K562 (cell line): Measurements from ENCODE around the gene IGSF23. TPM values are rescaled to one million over a fixed set of nuclear protein-coding genes. Genes with fewer than 3 reads are reported as not detected.

ENCODE experiments used
- DPF2 ChIP-seq: fragments of 450-650 bp; IDR thresholded peaks from 2 replicates; pipeline ENCODE4 v1.6.1; 2016
- KAT2B ChIP-seq: IDR thresholded peaks from one replicate; pipeline ENCODE4 v1.6.1; 2012; ENCODE audit warnings: low read depth, mild to moderate bottlenecking, control low read depth, inconsistent platforms, low read length, moderate library complexity
- MTA2 ChIP-seq: fragments of 450-650 bp; IDR thresholded peaks from 2 replicates; pipeline ENCODE4 v1.6.1; 2016; ENCODE audit warnings: low read depth
- NFYB ChIP-seq: IDR thresholded peaks from 2 replicates; pipeline ENCODE4 v1.6.1; 2011; ENCODE audit warnings: mild to moderate bottlenecking, moderate library complexity; ENCODE audit not compliant: insufficient read length; ENCODE audit errors: extremely low read depth
- RUNX1 ChIP-seq: sonication (generic); IDR thresholded peaks from 2 replicates; pipeline ENCODE4 v1.6.1; 2016; ENCODE audit warnings: antibody characterized with exemption, low read depth
- SP1 ChIP-seq: sonication (generic); formaldehyde crosslinking; IDR thresholded peaks from 2 replicates; pipeline ENCODE4 v1.8.1; 2022; ENCODE audit warnings: mild to moderate bottlenecking, missing genetic modification reagents
- TEAD4 ChIP-seq, 2 experiments: sonication (generic) in 1 of 2; formaldehyde crosslinking in 1 of 2; IDR thresholded peaks; 2 replicates each; pipeline versions ENCODE4 v1.6.1 to v1.8.0; 2012 to 2022; ENCODE audit warnings: borderline replicate concordance in 1 of 2, inconsistent platforms in 1 of 2, low read length in 1 of 2, mild to moderate bottlenecking in 1 of 2, missing genetic modification reagents in 1 of 2
- ZBED1 ChIP-seq: IDR thresholded peaks from 2 replicates; pipeline ENCODE4 v1.6.1; 2014
- ZNF146 ChIP-seq: IDR thresholded peaks from one replicate; pipeline ENCODE4 v1.6.1; 2018; ENCODE audit warnings: missing compliant biosample characterization; ENCODE audit not compliant: unreplicated experiment
- ZNF23 ChIP-seq: fragments of 250-450 bp; sonication (Bioruptor Pico); IDR thresholded peaks from 2 replicates; pipeline ENCODE4 v1.4.0; 2020; ENCODE audit warnings: mild to moderate bottlenecking
- ZNF431 ChIP-seq: sonication (generic); formaldehyde crosslinking; IDR thresholded peaks from 2 replicates; pipeline ENCODE4 v1.8.0; 2022; ENCODE audit warnings: mild to moderate bottlenecking, missing genetic modification reagents
- ZNF551 ChIP-seq: fragments of 250-450 bp; sonication (Bioruptor Pico); IDR thresholded peaks from 2 replicates; pipeline ENCODE4 v1.5.0; 2021; ENCODE audit warnings: mild to moderate bottlenecking, moderate library complexity
- polyA plus RNA-seq, 8 experiments: library from polyadenylated mRNA; depleted of rRNA in 4 of 8; stranded (reverse) in 5 of 8; unstranded in 3 of 8; fragments of >200 nt; fragmentation: Nextera tagmentation in 2 of 8; fragmentation: Illumina TruSeq in 1 of 8; extraction: Ambion mirVana in 2 of 8; extraction: Trizol in 1 of 8; gene quantifications; 2 replicates each; pipeline versions ENCODE4 v1.2.1 to v1.2.3, GENCODE V29; 2011 to 2014; ENCODE audit warnings: inconsistent platforms in 1 of 8, missing spikeins in 1 of 8
- total RNA-seq, 7 experiments: library from RNA; depleted of rRNA in 6 of 7; stranded (reverse); fragments of >200 nt in 6 of 7; fragmentation: Illumina TruSeq in 2 of 7; extraction: Trizol in 2 of 7; gene quantifications; 2 replicates each; pipeline versions ENCODE4 v1.2.1 to v1.2.3, GENCODE V29; 2011 to 2021; ENCODE audit warnings: low replicate concordance in 1 of 7
- TF ChIP-seq, protein P1 (sequence below), 2 experiments: fragments of 450-650 bp; IDR thresholded peaks; 2 replicates each; pipeline ENCODE4 v1.6.1; 2018; ENCODE audit warnings: mild to moderate bottlenecking in 2 of 2, low read depth in 1 of 2; ENCODE audit not compliant: partially characterized antibody in 2 of 2
- TF ChIP-seq, protein P2 (sequence below): fragments of 450-650 bp; formaldehyde crosslinking; IDR thresholded peaks from 2 replicates; pipeline ENCODE4 v1.4.0; 2020; ENCODE audit warnings: mild to moderate bottlenecking, mixed read lengths
- TF ChIP-seq, protein P3 (sequence below), 2 experiments: fragments of 450-650 bp in 1 of 2; sonication (generic) in 1 of 2; formaldehyde crosslinking in 1 of 2; IDR thresholded peaks in 1 of 2; conservative IDR thresholded peaks in 1 of 2; 2 replicates each; pipeline versions ENCODE4 v1.6.1 to v1.8.1; 2016 to 2023; ENCODE audit warnings: mild to moderate bottlenecking in 2 of 2, moderate library complexity in 2 of 2, inconsistent platforms in 1 of 2, missing genetic modification reagents in 1 of 2
- TF ChIP-seq, protein P4 (sequence below): IDR thresholded peaks from 2 replicates; pipeline ENCODE4 v1.6.1; 2011; ENCODE audit warnings: borderline replicate concordance, low read depth, mild to moderate bottlenecking, moderate library complexity, low read length; ENCODE audit not compliant: insufficient read depth, poor library complexity, severe bottlenecking
- TF ChIP-seq, protein P5 (sequence below): fragments of 450-650 bp; IDR thresholded peaks from 2 replicates; pipeline ENCODE4 v1.6.1; 2016

Gene IGSF23
- total and polyA plus RNA-seq, 9 of the 15 experiments (the other 6 are each of a cell fraction or from before 2014, with no cell fraction given): not detected

DNA sequence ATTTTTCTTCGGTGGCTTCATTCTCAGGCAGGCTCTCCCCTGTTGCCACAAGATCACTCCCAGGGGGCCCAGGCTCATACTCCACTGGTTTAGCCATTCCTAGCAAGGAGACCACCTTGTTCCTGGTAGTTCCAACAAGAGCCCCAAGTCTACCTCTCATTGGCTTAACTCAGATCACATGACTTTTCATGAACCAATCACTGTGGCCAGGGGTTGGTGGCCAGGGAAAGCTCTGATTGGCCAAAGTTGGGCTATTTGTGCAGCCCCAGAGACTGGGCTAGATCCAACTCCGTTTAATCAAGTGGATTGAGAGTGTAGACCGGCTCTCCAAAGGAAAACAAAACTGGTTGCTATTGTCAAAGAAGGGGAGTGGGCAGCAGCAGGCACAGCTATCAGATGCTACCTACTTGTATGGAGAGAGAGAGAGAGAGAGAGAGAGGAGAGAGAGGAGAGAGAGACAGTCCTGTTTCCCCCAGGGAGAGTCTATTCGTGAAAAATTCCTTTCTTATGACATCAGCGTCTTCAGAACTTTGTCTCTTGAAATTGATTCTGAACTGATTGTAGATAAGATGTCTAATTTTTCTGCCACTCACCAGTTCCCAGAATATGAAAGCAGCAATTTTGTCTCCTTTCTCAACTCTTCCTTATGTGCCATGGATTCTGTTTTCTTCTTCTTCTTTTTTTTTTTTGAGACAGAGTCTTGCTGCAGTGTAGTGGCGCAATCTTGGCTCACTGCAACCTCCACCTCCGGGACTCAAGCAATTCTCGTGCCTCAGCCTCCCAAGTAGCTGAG lies 63.9 kb downstream of the IGSF23 start (continued):
- TF ChIP-seq, protein P1, sequence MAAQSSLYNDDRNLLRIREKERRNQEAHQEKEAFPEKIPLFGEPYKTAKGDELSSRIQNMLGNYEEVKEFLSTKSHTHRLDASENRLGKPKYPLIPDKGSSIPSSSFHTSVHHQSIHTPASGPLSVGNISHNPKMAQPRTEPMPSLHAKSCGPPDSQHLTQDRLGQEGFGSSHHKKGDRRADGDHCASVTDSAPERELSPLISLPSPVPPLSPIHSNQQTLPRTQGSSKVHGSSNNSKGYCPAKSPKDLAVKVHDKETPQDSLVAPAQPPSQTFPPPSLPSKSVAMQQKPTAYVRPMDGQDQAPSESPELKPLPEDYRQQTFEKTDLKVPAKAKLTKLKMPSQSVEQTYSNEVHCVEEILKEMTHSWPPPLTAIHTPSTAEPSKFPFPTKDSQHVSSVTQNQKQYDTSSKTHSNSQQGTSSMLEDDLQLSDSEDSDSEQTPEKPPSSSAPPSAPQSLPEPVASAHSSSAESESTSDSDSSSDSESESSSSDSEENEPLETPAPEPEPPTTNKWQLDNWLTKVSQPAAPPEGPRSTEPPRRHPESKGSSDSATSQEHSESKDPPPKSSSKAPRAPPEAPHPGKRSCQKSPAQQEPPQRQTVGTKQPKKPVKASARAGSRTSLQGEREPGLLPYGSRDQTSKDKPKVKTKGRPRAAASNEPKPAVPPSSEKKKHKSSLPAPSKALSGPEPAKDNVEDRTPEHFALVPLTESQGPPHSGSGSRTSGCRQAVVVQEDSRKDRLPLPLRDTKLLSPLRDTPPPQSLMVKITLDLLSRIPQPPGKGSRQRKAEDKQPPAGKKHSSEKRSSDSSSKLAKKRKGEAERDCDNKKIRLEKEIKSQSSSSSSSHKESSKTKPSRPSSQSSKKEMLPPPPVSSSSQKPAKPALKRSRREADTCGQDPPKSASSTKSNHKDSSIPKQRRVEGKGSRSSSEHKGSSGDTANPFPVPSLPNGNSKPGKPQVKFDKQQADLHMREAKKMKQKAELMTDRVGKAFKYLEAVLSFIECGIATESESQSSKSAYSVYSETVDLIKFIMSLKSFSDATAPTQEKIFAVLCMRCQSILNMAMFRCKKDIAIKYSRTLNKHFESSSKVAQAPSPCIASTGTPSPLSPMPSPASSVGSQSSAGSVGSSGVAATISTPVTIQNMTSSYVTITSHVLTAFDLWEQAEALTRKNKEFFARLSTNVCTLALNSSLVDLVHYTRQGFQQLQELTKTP (IDR thresholded peaks at IDR 0.05; ENCODE audit: low read depth in 1 of 2, partially characterized antibody in 2 of 2): peak in 1 of 2 experiments; percentile 29
- peak; percentile 73 for TF ChIP-seq TEAD4 (IDR thresholded peaks at IDR 0.05; ENCODE audit: low read length)
- no peak for TF ChIP-seq TEAD4 (CRISPR knock-in tag; IDR thresholded peaks at IDR 0.05; ENCODE audit: borderline replicate concordance)
- no peak for TF ChIP-seq RUNX1
- TF ChIP-seq, protein P2, sequence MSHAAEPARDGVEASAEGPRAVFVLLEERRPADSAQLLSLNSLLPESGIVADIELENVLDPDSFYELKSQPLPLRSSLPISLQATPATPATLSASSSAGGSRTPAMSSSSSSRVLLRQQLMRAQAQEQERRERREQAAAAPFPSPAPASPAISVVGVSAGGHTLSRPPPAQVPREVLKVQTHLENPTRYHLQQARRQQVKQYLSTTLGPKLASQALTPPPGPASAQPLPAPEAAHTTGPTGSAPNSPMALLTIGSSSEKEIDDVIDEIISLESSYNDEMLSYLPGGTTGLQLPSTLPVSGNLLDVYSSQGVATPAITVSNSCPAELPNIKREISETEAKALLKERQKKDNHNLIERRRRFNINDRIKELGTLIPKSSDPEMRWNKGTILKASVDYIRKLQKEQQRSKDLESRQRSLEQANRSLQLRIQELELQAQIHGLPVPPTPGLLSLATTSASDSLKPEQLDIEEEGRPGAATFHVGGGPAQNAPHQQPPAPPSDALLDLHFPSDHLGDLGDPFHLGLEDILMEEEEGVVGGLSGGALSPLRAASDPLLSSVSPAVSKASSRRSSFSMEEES (CRISPR knock-in tag): peak; percentile 95
- no peak for TF ChIP-seq ZNF23 (CRISPR knock-in tag)
- TF ChIP-seq ZNF146 (CRISPR knock-in tag): no peak
- TF ChIP-seq MTA2: no peak
- TF ChIP-seq SP1 (CRISPR knock-in tag): no peak
- no peak for TF ChIP-seq KAT2B
- no peak for TF ChIP-seq ZBED1
- TF ChIP-seq ZNF431 (CRISPR knock-in tag): no peak
- TF ChIP-seq, protein P3, sequence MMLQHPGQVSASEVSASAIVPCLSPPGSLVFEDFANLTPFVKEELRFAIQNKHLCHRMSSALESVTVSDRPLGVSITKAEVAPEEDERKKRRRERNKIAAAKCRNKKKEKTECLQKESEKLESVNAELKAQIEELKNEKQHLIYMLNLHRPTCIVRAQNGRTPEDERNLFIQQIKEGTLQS (IDR thresholded peaks at IDR 0.05): peak; percentile 92
- TF ChIP-seq, protein P3 (CRISPR knock-in tag; conservative IDR thresholded peaks at IDR 0.05): no peak
- TF ChIP-seq ZNF551 (CRISPR knock-in tag): no peak
- TF ChIP-seq, protein P4, sequence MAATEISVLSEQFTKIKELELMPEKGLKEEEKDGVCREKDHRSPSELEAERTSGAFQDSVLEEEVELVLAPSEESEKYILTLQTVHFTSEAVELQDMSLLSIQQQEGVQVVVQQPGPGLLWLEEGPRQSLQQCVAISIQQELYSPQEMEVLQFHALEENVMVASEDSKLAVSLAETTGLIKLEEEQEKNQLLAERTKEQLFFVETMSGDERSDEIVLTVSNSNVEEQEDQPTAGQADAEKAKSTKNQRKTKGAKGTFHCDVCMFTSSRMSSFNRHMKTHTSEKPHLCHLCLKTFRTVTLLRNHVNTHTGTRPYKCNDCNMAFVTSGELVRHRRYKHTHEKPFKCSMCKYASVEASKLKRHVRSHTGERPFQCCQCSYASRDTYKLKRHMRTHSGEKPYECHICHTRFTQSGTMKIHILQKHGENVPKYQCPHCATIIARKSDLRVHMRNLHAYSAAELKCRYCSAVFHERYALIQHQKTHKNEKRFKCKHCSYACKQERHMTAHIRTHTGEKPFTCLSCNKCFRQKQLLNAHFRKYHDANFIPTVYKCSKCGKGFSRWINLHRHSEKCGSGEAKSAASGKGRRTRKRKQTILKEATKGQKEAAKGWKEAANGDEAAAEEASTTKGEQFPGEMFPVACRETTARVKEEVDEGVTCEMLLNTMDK: no peak
- TF ChIP-seq, protein P5, sequence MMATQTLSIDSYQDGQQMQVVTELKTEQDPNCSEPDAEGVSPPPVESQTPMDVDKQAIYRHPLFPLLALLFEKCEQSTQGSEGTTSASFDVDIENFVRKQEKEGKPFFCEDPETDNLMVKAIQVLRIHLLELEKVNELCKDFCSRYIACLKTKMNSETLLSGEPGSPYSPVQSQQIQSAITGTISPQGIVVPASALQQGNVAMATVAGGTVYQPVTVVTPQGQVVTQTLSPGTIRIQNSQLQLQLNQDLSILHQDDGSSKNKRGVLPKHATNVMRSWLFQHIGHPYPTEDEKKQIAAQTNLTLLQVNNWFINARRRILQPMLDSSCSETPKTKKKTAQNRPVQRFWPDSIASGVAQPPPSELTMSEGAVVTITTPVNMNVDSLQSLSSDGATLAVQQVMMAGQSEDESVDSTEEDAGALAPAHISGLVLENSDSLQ: peak; percentile 75
- peak; percentile 92 for TF ChIP-seq NFYB
- TF ChIP-seq DPF2: peak; percentile 79
